ENCODE data around the gene CT83. TPM values are rescaled to one million over a fixed set of nuclear protein-coding genes. Genes with fewer than 3 reads are reported as not detected.

Gene CT83
- total RNA-seq, 1 donor from 2014 or later = not detected

DNA sequence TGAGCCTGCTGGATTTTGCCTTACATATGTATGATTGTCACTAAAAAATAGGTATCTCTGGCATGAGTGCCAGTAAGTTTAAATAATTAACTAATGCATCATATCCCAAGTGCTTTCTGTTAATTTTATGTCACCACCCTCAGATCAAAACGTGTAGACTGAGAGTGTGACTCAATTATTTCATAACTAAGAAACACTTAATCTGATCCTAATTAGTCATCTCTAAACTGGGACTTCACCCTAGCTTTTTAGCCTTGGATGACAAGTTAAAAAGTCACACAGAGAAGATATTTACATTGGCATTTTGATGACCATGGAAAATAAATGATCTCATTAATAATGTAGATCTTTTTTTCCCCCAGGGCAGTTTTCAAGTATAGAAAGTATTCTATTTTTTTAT is 49.5 kb downstream of the CT83 start:
- no peaks in the 10 kb centered on the region for H3K36me3 ChIP-seq (ENCODE audit: control insufficient read depth in 3 of 3, insufficient read depth in 3 of 3, low read length in 3 of 3)
- H3K4me3 ChIP-seq (ENCODE audit: low read length in 3 of 3) = no peak overlapping the region
- H3K4me1 ChIP-seq (ENCODE audit: control insufficient read depth in 3 of 3, insufficient read depth in 3 of 3, low read length in 3 of 3) = no peaks in the 10 kb centered on the region

More for the DNA sequence above, 49.5 kb downstream of the CT83 start:
- no peaks in the 10 kb centered on the region for H3K9me3 ChIP-seq (ENCODE audit: control insufficient read depth in 3 of 3, low read length in 3 of 3)
- H3K27me3 ChIP-seq (ENCODE audit: control insufficient read depth in 3 of 3, insufficient read depth in 3 of 3, low read length in 3 of 3) = no peaks in the 10 kb centered on the region
- no peak overlapping the region for H3K27ac ChIP-seq (ENCODE audit: low read depth, low read length)
- H3K9ac ChIP-seq (ENCODE audit: low read depth in 1 of 3, low read length in 3 of 3) = no peak overlapping the region

Other genes with a start within 250 kb of the CT83 start
- gene SLC6A14, start 26.4 kb downstream of the CT83 start, total RNA-seq = not detected

Data from skeletal muscle tissue (tissue), 4 donors.